Panc1 (cell line): ENCODE data around the gene ZHX3. TPM values are rescaled to one million over a fixed set of nuclear protein-coding genes. Genes with fewer than 3 reads are reported as not detected.

ENCODE experiments used
- ATAC-seq: fragments of 200-7000 bp; cut with Tn5 transposase; 2 replicates; pipeline ENCODE4 v1.9.1; 2020; ENCODE audit warnings: mild to moderate bottlenecking, moderate library complexity
- BruUV-seq: library from RNA; stranded (reverse); fragments of 400-500 nt; replicated peaks from 2 replicates; lab custom pipeline; 2021; lab: Mats Ljungman, UMichigan
- CTCF ChIA-PET: fragments of 300-600 bp; sonication (Branson Sonifier 250); formaldehyde crosslinking; loops from one replicate; lab custom pipeline; 2022; ENCODE audit warnings: antibody characterized with exemption; lab: Charles Lee
- POLR2A ChIA-PET: fragments of 300-600 bp; sonication (Branson Sonifier 250); formaldehyde crosslinking; loops from one replicate; lab custom pipeline; 2022; ENCODE audit warnings: antibody characterized with exemption; lab: Charles Lee
- DNase-seq: peaks from one replicate; pipeline ENCODE4 v3.0.0-alpha.2; 2010; ENCODE audit warnings: low read depth, low spot score
- H3K27ac ChIP-seq: 2 replicates; pipeline ENCODE4 v1.5.1; 2011; ENCODE audit warnings: mild to moderate bottlenecking, low read length, inconsistent platforms
- H3K27me3 ChIP-seq: fragments of 200-500 bp; sonication (Bioruptor generic); 2 replicates; pipeline ENCODE4 v1.6.0; 2014; ENCODE audit warnings: low read length, inconsistent platforms; ENCODE audit not compliant: control insufficient read depth, insufficient read depth
- H3K36me3 ChIP-seq: fragments of 200-500 bp; sonication (Bioruptor generic); 2 replicates; pipeline ENCODE4 v1.5.1; 2014; ENCODE audit warnings: inconsistent platforms, mild to moderate bottlenecking, low read length, moderate library complexity; ENCODE audit not compliant: control insufficient read depth, insufficient read depth
- H3K4me1 ChIP-seq: 2 replicates; pipeline ENCODE4 v1.5.1; 2011; ENCODE audit warnings: inconsistent platforms, mild to moderate bottlenecking, low read length, moderate library complexity; ENCODE audit not compliant: control insufficient read depth, insufficient read depth
- H3K4me3 ChIP-seq, 2 experiments: 2 replicates each; pipeline ENCODE4 v1.5.1; 2011 to 2012; ENCODE audit warnings: low read depth in 2 of 2, low read length in 2 of 2, mild to moderate bottlenecking in 2 of 2, inconsistent platforms in 1 of 2, moderate library complexity in 1 of 2
- H3K9me3 ChIP-seq: fragments of 200-500 bp; sonication (Bioruptor generic); 2 replicates; pipeline ENCODE4 v1.5.1; 2014; ENCODE audit warnings: low read depth, mild to moderate bottlenecking, inconsistent platforms, low read length, moderate library complexity; ENCODE audit not compliant: control insufficient read depth, insufficient read depth
- POLR2AphosphoS5 ChIP-seq: IDR thresholded peaks from 2 replicates; pipeline ENCODE4 v1.6.1; 2012; ENCODE audit warnings: mild to moderate bottlenecking, low read depth, low read length, moderate library complexity
- SIN3A ChIP-seq: IDR thresholded peaks from 2 replicates; pipeline ENCODE4 v1.6.1; 2012; ENCODE audit warnings: low read depth, mild to moderate bottlenecking, low read length, moderate library complexity, borderline replicate concordance; ENCODE audit not compliant: insufficient read depth
- TCF7L2 ChIP-seq: IDR thresholded peaks from 2 replicates; pipeline ENCODE4 v1.6.1; 2011; ENCODE audit warnings: mild to moderate bottlenecking, low read depth, low read length, inconsistent platforms
- in situ Hi-C: cut with HindIII; loops from 2 replicates; pipeline ENCODE4 v1.10.0; 2016; ENCODE audit warnings: low sequenced_read_pairs, low pct_unique_long_range_greater_than_20kb
- intact Hi-C: fragments of 100-400 bp; cut with micrococcal nuclease; formaldehyde crosslinking; loops from one replicate; pipeline ENCODE4 v1.10.0; 2022; ENCODE audit not compliant: unreplicated experiment
- total RNA-seq: library from RNA; stranded (reverse); gene quantifications from one replicate; pipeline ENCODE4 v1.2.1, GENCODE V29; 2021; ENCODE audit not compliant: unreplicated experiment
- TF ChIP-seq, protein P1 (sequence below), 2 experiments: IDR thresholded peaks; 2 replicates each; pipeline ENCODE4 v1.6.1; 2011 to 2012; ENCODE audit warnings: low read depth in 2 of 2, control low read depth in 1 of 2, low read length in 1 of 2, mild to moderate bottlenecking in 1 of 2, moderate library complexity in 1 of 2; ENCODE audit not compliant: insufficient read depth in 1 of 2
- TF ChIP-seq, protein P2 (sequence below): fragments of 450-650 bp; IDR thresholded peaks from 2 replicates; pipeline ENCODE4 v1.5.1; 2017; ENCODE audit warnings: mild to moderate bottlenecking

The ZHX3 gene
- total RNA-seq, 1 experiment from 2014 or later: 19.8 TPM

DNA sequence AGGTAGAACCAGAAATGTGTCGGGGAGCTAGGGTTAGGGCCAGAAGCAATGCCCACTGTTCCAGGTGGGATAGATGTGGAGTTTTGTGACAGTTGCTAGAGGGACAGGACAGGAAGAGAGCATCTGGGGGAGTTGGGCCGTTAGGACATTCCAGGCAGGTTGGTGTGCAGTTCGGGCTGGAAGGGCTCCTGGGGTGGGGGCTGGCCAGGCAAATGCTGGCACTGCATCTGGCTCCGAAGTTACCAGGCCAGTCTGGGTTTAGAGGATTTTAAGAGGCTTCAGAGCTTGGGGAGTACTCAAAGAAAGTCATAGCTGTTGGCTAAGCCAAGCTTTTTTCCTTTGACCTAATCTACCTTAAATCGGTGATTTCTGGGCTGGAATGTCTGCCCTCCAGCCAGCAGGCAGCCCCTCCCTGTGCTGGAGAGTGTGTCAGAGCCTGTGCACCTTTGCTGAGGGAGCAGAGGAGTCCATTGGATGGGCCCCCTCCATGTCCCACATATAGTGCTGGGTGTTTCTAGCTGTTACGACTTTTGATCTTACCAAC lies 159.4 kb downstream of the ZHX3 start:
- POLR2A ChIA-PET: no interaction called here
- intact Hi-C loops (no loop called here), in situ Hi-C loops (no loop called here)
- CTCF ChIA-PET: interaction anchor here (1.4 kb wide), 1 partner anchor 15 kb away, joined by 5 read pairs; no protein-coding TSS in a partner anchor
- Histone ChIP-seq H3K27ac (no peak overlapping the region), H3K36me3 (no peaks in the 10 kb centered on the region), H3K4me3 (no peak overlapping the region), H3K4me1 (no peaks in the 10 kb centered on the region), H3K27me3 (no peaks in the 10 kb centered on the region), H3K9me3 (no peaks in the 10 kb centered on the region)
- no peak for TF ChIP-seq TCF7L2
- TF ChIP-seq, protein P1, sequence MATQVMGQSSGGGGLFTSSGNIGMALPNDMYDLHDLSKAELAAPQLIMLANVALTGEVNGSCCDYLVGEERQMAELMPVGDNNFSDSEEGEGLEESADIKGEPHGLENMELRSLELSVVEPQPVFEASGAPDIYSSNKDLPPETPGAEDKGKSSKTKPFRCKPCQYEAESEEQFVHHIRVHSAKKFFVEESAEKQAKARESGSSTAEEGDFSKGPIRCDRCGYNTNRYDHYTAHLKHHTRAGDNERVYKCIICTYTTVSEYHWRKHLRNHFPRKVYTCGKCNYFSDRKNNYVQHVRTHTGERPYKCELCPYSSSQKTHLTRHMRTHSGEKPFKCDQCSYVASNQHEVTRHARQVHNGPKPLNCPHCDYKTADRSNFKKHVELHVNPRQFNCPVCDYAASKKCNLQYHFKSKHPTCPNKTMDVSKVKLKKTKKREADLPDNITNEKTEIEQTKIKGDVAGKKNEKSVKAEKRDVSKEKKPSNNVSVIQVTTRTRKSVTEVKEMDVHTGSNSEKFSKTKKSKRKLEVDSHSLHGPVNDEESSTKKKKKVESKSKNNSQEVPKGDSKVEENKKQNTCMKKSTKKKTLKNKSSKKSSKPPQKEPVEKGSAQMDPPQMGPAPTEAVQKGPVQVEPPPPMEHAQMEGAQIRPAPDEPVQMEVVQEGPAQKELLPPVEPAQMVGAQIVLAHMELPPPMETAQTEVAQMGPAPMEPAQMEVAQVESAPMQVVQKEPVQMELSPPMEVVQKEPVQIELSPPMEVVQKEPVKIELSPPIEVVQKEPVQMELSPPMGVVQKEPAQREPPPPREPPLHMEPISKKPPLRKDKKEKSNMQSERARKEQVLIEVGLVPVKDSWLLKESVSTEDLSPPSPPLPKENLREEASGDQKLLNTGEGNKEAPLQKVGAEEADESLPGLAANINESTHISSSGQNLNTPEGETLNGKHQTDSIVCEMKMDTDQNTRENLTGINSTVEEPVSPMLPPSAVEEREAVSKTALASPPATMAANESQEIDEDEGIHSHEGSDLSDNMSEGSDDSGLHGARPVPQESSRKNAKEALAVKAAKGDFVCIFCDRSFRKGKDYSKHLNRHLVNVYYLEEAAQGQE (IDR thresholded peaks at IDR 0.05; ENCODE audit: insufficient read depth in 1 of 2, low read depth in 2 of 2, low read length in 1 of 2): no peak
- TF ChIP-seq SIN3A: no peak
- TF ChIP-seq, protein P2, sequence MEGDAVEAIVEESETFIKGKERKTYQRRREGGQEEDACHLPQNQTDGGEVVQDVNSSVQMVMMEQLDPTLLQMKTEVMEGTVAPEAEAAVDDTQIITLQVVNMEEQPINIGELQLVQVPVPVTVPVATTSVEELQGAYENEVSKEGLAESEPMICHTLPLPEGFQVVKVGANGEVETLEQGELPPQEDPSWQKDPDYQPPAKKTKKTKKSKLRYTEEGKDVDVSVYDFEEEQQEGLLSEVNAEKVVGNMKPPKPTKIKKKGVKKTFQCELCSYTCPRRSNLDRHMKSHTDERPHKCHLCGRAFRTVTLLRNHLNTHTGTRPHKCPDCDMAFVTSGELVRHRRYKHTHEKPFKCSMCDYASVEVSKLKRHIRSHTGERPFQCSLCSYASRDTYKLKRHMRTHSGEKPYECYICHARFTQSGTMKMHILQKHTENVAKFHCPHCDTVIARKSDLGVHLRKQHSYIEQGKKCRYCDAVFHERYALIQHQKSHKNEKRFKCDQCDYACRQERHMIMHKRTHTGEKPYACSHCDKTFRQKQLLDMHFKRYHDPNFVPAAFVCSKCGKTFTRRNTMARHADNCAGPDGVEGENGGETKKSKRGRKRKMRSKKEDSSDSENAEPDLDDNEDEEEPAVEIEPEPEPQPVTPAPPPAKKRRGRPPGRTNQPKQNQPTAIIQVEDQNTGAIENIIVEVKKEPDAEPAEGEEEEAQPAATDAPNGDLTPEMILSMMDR: no peak
- TF ChIP-seq POLR2AphosphoS5: no peak
- no peak for ATAC-seq
- BruUV-seq: no TSS peak
- DNase-seq: no peak

DNA sequence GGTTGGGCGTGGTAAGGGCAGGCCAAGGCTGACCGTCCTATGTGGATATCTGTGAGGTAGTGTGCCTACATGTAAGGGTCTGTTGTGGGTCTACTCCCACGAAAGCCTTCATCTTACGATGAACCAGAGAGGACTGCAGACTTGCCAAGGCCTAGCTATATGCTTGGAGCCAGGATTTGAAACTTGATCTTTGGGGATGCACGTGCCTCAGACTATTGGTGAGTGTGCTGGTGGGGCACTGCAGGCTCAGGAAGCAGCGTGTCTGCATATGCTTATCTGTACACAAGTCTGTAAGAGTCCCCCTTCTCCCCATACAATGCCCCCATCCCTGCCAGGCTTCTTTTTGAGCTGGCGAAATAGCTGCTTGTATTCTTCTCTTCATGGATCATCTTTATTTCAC lies 162.3 kb downstream of the ZHX3 start:
- CTCF ChIA-PET: no interaction called here

More for the DNA sequence above, 162.3 kb downstream of the ZHX3 start:
- intact Hi-C loops: no loop called here
- in situ Hi-C loops: no loop called here
- H3K36me3 ChIP-seq: no peaks in the 10 kb centered on the region
- DNase-seq (no peak), ATAC-seq (no peak)
- TF ChIP-seq, protein P2: no peak
- TF ChIP-seq POLR2AphosphoS5 (no peak), SIN3A (no peak), TCF7L2 (no peak)
- TF ChIP-seq, protein P1 (IDR thresholded peaks at IDR 0.05; ENCODE audit: insufficient read depth in 1 of 2, low read depth in 2 of 2, low read length in 1 of 2): no peak
- no peak overlapping the region for H3K27ac ChIP-seq
- POLR2A ChIA-PET: interaction anchor here (0.6 kb wide), 1 partner anchor 16 kb away, joined by 3 read pairs; no protein-coding TSS in a partner anchor
- H3K4me1 ChIP-seq: no peaks in the 10 kb centered on the region
- H3K4me3 ChIP-seq: no peak overlapping the region
- no peaks in the 10 kb centered on the region for H3K27me3 ChIP-seq
- no peaks in the 10 kb centered on the region for H3K9me3 ChIP-seq
- no TSS peak for BruUV-seq
